Activated naive CD4-positive, alpha-beta T cell treated with anti-CD3 and anti-CD28 coated beads for 36 hours (primary cell): ENCODE data around the gene CD33. TPM values are rescaled to one million over a fixed set of nuclear protein-coding genes. Genes with fewer than 3 reads are reported as not detected.
"Not testable (repeated sequence)": the region's sequence is repeated elsewhere in the genome, so short reads cannot be mapped to it uniquely, and the experiment has no call there.

Experiments
- CTCF ChIA-PET: fragments of 350-600 bp; sonication (Branson Sonifier 250); formaldehyde crosslinking; loops from one replicate; lab custom pipeline; 2021; ENCODE audit warnings: antibody characterized with exemption; lab: Charles Lee
- DNase-seq: peaks from one replicate; pipeline ENCODE4 v3.0.0-alpha.2; 2020
- H3K27ac Mint-ChIP-seq: one replicate; pipeline ENCODE4 v1.8.0; 2021; ENCODE audit warnings: mild to moderate bottlenecking, mixed read lengths
- H3K27me3 Mint-ChIP-seq: one replicate; pipeline ENCODE4 v1.8.0; 2021; ENCODE audit warnings: low read depth, mixed read lengths
- H3K36me3 Mint-ChIP-seq: one replicate; pipeline ENCODE4 v1.8.0; 2021; ENCODE audit warnings: low read depth, mixed read lengths
- H3K4me1 Mint-ChIP-seq: one replicate; pipeline ENCODE4 v1.8.0; 2021; ENCODE audit warnings: low read depth, mixed read lengths
- H3K4me3 Mint-ChIP-seq: one replicate; pipeline ENCODE4 v1.8.0; 2021; ENCODE audit warnings: mild to moderate bottlenecking, moderate library complexity, mixed read lengths
- H3K9me3 Mint-ChIP-seq: one replicate; pipeline ENCODE4 v1.8.0; 2021; ENCODE audit warnings: mixed read lengths
- intact Hi-C: fragments of 100-400 bp; cut with micrococcal nuclease; formaldehyde crosslinking; loops from one replicate; pipeline ENCODE4 v1.15.1; 2023
- total RNA-seq, 2 experiments: library from RNA; stranded (reverse); gene quantifications; one replicate each; pipeline ENCODE4 v1.2.3, GENCODE V29; 2021

CD33 gene
- 1 to 10 TPM in 1 of 2 experiments, under 1 TPM in 1; 0.69 to 1.1 TPM for total RNA-seq

GRCh38 chr19:51224898-51225393 is at the start of gene CD33:
TSS of gene CD33 (plus strand) at chr19:51225080. CDS start at chr19:51225119, 39 bp downstream.
- Mint-ChIP-seq H3K4me3 (peak within 1 kb of the TSS; percentile 14), H3K27me3 (peaks cover 61% of the 10 kb centered on the region)
- H3K36me3 Mint-ChIP-seq, DNase-seq, H3K4me1 Mint-ChIP-seq, intact Hi-C loops, H3K27ac Mint-ChIP-seq, H3K9me3 Mint-ChIP-seq, CTCF ChIA-PET: not testable (repeated sequence)

- Mint-ChIP-seq H3K27ac (no peak overlapping the region), H3K9me3 (no peaks in the 10 kb centered on the region)
- intact Hi-C loops: no loop called here
Measured at GRCh38 chr19:51179256-51179655, 45.6 kb upstream of the CD33 start.

GRCh38 chr19:51181377-51181912 is 43.4 kb upstream of the CD33 start:
- Mint-ChIP-seq H3K4me3 (no peak overlapping the region), H3K36me3 (no peaks in the 10 kb centered on the region), H3K27me3 (peaks cover 10% of the 10 kb centered on the region), H3K4me1 (no peaks in the 10 kb centered on the region), H3K27ac (no peak overlapping the region), H3K9me3 (no peaks in the 10 kb centered on the region)
- CTCF ChIA-PET: no interaction called here
- no peak for DNase-seq
- intact Hi-C loops: no loop called here

More at GRCh38 chr19:51179256-51179655, 45.6 kb upstream of the CD33 start:
- CTCF ChIA-PET: no interaction called here
- Mint-ChIP-seq H3K4me1 (no peaks in the 10 kb centered on the region), H3K36me3 (no peaks in the 10 kb centered on the region), H3K4me3 (no peak overlapping the region), H3K27me3 (peaks cover 4% of the 10 kb centered on the region)
- no peak for DNase-seq

GRCh38 chr19:51181913-51182419 is 42.9 kb upstream of the CD33 start:
- Mint-ChIP-seq H3K4me3 (no peak overlapping the region), H3K27ac (no peak overlapping the region), H3K4me1 (no peaks in the 10 kb centered on the region), H3K9me3 (no peaks in the 10 kb centered on the region), H3K36me3 (no peaks in the 10 kb centered on the region), H3K27me3 (peaks cover 10% of the 10 kb centered on the region)
- DNase-seq: no peak
- intact Hi-C loops: no loop called here
- CTCF ChIA-PET: no interaction called here

GRCh38 chr19:51183629-51184028 is 41.3 kb upstream of the CD33 start:
- no peaks in the 10 kb centered on the region for H3K4me1 Mint-ChIP-seq
- no peaks in the 10 kb centered on the region for H3K36me3 Mint-ChIP-seq
- no peak for DNase-seq
- H3K4me3 Mint-ChIP-seq: no peak overlapping the region
- intact Hi-C loops: no loop called here
- no peak overlapping the region for H3K27ac Mint-ChIP-seq
- no peaks in the 10 kb centered on the region for H3K9me3 Mint-ChIP-seq
- peaks cover 10% of the 10 kb centered on the region for H3K27me3 Mint-ChIP-seq
- CTCF ChIA-PET: no interaction called here

GRCh38 chr19:51185069-51185867 is 39.6 kb upstream of the CD33 start:
- CTCF ChIA-PET: no interaction called here
- H3K4me3 Mint-ChIP-seq: no peak overlapping the region
- intact Hi-C loops: no loop called here
- peaks cover 10% of the 10 kb centered on the region for H3K27me3 Mint-ChIP-seq
- no peak for DNase-seq
- no peaks in the 10 kb centered on the region for H3K36me3 Mint-ChIP-seq
- H3K4me1 Mint-ChIP-seq: no peaks in the 10 kb centered on the region
- no peak overlapping the region for H3K27ac Mint-ChIP-seq
- no peaks in the 10 kb centered on the region for H3K9me3 Mint-ChIP-seq

- Mint-ChIP-seq H3K4me1 (no peaks in the 10 kb centered on the region), H3K36me3 (no peaks in the 10 kb centered on the region), H3K9me3 (no peaks in the 10 kb centered on the region), H3K27me3 (peaks cover 10% of the 10 kb centered on the region), H3K4me3 (no peak overlapping the region), H3K27ac (no peak overlapping the region)
- CTCF ChIA-PET: no interaction called here
- DNase-seq: no peak
- intact Hi-C loops: no loop called here
Measured at GRCh38 chr19:51185868-51186215, 39.0 kb upstream of the CD33 start.

- Mint-ChIP-seq H3K4me3 (no peak overlapping the region), H3K27me3 (peaks cover 10% of the 10 kb centered on the region)
- intact Hi-C loops: no loop called here
Measured at GRCh38 chr19:51186323-51186722, 38.6 kb upstream of the CD33 start.

GRCh38 chr19:51187395-51188226 is 37.3 kb upstream of the CD33 start:
- Mint-ChIP-seq H3K9me3 (no peaks in the 10 kb centered on the region), H3K4me1 (no peaks in the 10 kb centered on the region), H3K27me3 (peaks cover 10% of the 10 kb centered on the region), H3K4me3 (no peak overlapping the region), H3K36me3 (no peaks in the 10 kb centered on the region), H3K27ac (no peak overlapping the region)
- CTCF ChIA-PET: no interaction called here
- DNase-seq: no peak
- intact Hi-C loops: no loop called here

More at GRCh38 chr19:51186323-51186722, 38.6 kb upstream of the CD33 start:
- CTCF ChIA-PET: no interaction called here
- DNase-seq: no peak
- no peaks in the 10 kb centered on the region for H3K9me3 Mint-ChIP-seq
- H3K36me3 Mint-ChIP-seq: no peaks in the 10 kb centered on the region
- H3K4me1 Mint-ChIP-seq: no peaks in the 10 kb centered on the region
- no peak overlapping the region for H3K27ac Mint-ChIP-seq

GRCh38 chr19:51188227-51188559 is 36.7 kb upstream of the CD33 start:
- Mint-ChIP-seq H3K27ac (no peak overlapping the region), H3K27me3 (peaks cover 10% of the 10 kb centered on the region), H3K36me3 (no peaks in the 10 kb centered on the region), H3K4me1 (no peaks in the 10 kb centered on the region), H3K9me3 (no peaks in the 10 kb centered on the region), H3K4me3 (no peak overlapping the region)
- no peak for DNase-seq
- CTCF ChIA-PET: no interaction called here
- intact Hi-C loops: no loop called here

- Mint-ChIP-seq H3K4me1 (no peaks in the 10 kb centered on the region), H3K4me3 (no peak overlapping the region), H3K27ac (no peak overlapping the region), H3K36me3 (no peaks in the 10 kb centered on the region), H3K9me3 (no peaks in the 10 kb centered on the region), H3K27me3 (no peaks in the 10 kb centered on the region)
- CTCF ChIA-PET: no interaction called here
- intact Hi-C loops: no loop called here
- DNase-seq: no peak
Measured at GRCh38 chr19:51192689-51193088, 32.2 kb upstream of the CD33 start.

- H3K9me3 Mint-ChIP-seq: no peaks in the 10 kb centered on the region
- no peaks in the 10 kb centered on the region for H3K4me1 Mint-ChIP-seq
- no peaks in the 10 kb centered on the region for H3K27me3 Mint-ChIP-seq
- CTCF ChIA-PET: no interaction called here
- no peak overlapping the region for H3K27ac Mint-ChIP-seq
- no peak overlapping the region for H3K4me3 Mint-ChIP-seq
- intact Hi-C loops: no loop called here
- no peaks in the 10 kb centered on the region for H3K36me3 Mint-ChIP-seq
- no peak for DNase-seq
Measured at GRCh38 chr19:51194527-51195315, 30.2 kb upstream of the CD33 start.
